K562 (cell line): ENCODE measurements around the gene LRRC61. TPM values are rescaled to one million over a fixed set of nuclear protein-coding genes. Genes with fewer than 3 reads are reported as not detected.
A peak's percentile ranks its signal among the peaks of the same experiment; 100 is the strongest.
"Not testable (repeated sequence)": the region's sequence is repeated elsewhere in the genome, so short reads cannot be mapped to it uniquely, and the experiment has no call there.

Experiments
- ATAC-seq: fragments of 200-7000 bp; cut with Tn5 transposase; 3 replicates; pipeline ENCODE4 v1.9.1; 2020; ENCODE audit warnings: moderate library complexity
- BruUV-seq: library from RNA; stranded (reverse); fragments of 400-500 nt; replicated peaks from 2 replicates; lab custom pipeline; 2021; lab: Mats Ljungman, UMichigan
- CTCF ChIA-PET: fragments of 300-600 bp; formaldehyde crosslinking; extraction: SDS; loops from one replicate; lab custom pipeline; 2021; ENCODE audit warnings: low intra/inter-chr PET ratio; lab: Yijun Ruan, JAX
- POLR2A ChIA-PET: fragments of 300-600, 350-650 bp; sonication (Branson Sonifier 250); formaldehyde crosslinking; extraction: SDS; loops from one replicate; lab custom pipeline; 2021; ENCODE audit warnings: antibody characterized with exemption, inconsistent platforms; lab: Yijun Ruan, JAX
- DNase-seq, 4 experiments: peaks; one replicate each; pipeline versions ENCODE4 v3.0.0 to v3.0.0-alpha.2; 2011 to 2018; ENCODE audit warnings: low spot score in 3 of 4, mixed read lengths in 3 of 4; ENCODE audit errors: extremely low read depth in 1 of 4
- FAIRE-seq: peaks from 2 replicates; lab custom pipeline; 2011; peaks lifted over from hg19 to GRCh38; lab: Jason Lieb, UNC
- H2AFZ ChIP-seq: 2 replicates; pipeline ENCODE4 v1.6.0; 2011; ENCODE audit warnings: low read depth, low read length, control low read depth, inconsistent platforms
- H3K27ac ChIP-seq: fragments of 200-600 bp; 3 replicates; pipeline ENCODE4 v1.8.0; 2011; ENCODE audit warnings: low read depth, mild to moderate bottlenecking, control low read depth, inconsistent platforms, low read length, moderate library complexity, mixed read lengths; ENCODE audit errors: extremely low read depth
- H3K27me3 ChIP-seq, 2 experiments: fragments of 300-600 bp in 1 of 2; 2 replicates in 1 of 2; 3 replicates in 1 of 2; pipeline versions ENCODE4 v1.6.0 to v1.8.0; 2011; ENCODE audit warnings: inconsistent platforms in 2 of 2, low read length in 2 of 2, mild to moderate bottlenecking in 1 of 2, mixed read lengths in 1 of 2, moderate library complexity in 1 of 2; ENCODE audit not compliant: control insufficient read depth in 2 of 2, insufficient read depth in 2 of 2
- H3K36me3 ChIP-seq: fragments of 300-600 bp; 3 replicates; pipeline ENCODE4 v1.8.0; 2011; ENCODE audit warnings: mild to moderate bottlenecking, low read length, inconsistent platforms; ENCODE audit not compliant: control insufficient read depth, insufficient read depth
- H3K4me1 ChIP-seq, 2 experiments: fragments of 200-600 bp in 1 of 2; replicated peaks in 1 of 2; 2 replicates in 1 of 2; 3 replicates in 1 of 2; pipeline versions ENCODE4 v1.5.1 to v1.8.0; 2011; ENCODE audit warnings: inconsistent platforms in 2 of 2, low read length in 2 of 2, mild to moderate bottlenecking in 1 of 2, mixed read lengths in 1 of 2, moderate library complexity in 1 of 2; ENCODE audit not compliant: control insufficient read depth in 2 of 2, insufficient read depth in 2 of 2
- H3K4me2 ChIP-seq: 2 replicates; pipeline ENCODE4 v1.6.1; 2011; ENCODE audit warnings: low read length, control low read depth, inconsistent platforms, mixed read lengths; ENCODE audit not compliant: insufficient read depth
- H3K4me3 ChIP-seq: fragments of 200-600 bp; sonication (generic), shearing (Covaris generic); 2 replicates; pipeline ENCODE4 v1.5.1; 2016; ENCODE audit warnings: control low read depth, inconsistent platforms
- H3K79me2 ChIP-seq: fragments of 200-600 bp; 3 replicates; pipeline ENCODE4 v1.8.0; 2011; ENCODE audit warnings: low read length, inconsistent platforms; ENCODE audit not compliant: control insufficient read depth, insufficient read depth
- H3K9ac ChIP-seq, 2 experiments: 2 replicates each; pipeline versions ENCODE4 v1.6.0 to v1.6.1; 2011; ENCODE audit warnings: low read depth in 2 of 2, low read length in 2 of 2, control low read depth in 1 of 2, inconsistent platforms in 1 of 2, mild to moderate bottlenecking in 1 of 2, mixed read lengths in 1 of 2; ENCODE audit not compliant: insufficient read depth in 1 of 2
- H3K9me1 ChIP-seq: one replicate; pipeline ENCODE4 v1.6.0; 2011; ENCODE audit warnings: inconsistent platforms, mild to moderate bottlenecking, low read length, moderate library complexity; ENCODE audit not compliant: control insufficient read depth, insufficient read depth
- H3K9me3 ChIP-seq: replicated peaks from 2 replicates; pipeline ENCODE4 v1.5.1; 2011; ENCODE audit warnings: low read depth, low read length, inconsistent platforms; ENCODE audit not compliant: control insufficient read depth, insufficient read depth
- H4K20me1 ChIP-seq: replicated peaks from 2 replicates; pipeline ENCODE4 v1.6.1; 2011; ENCODE audit warnings: low read length, inconsistent platforms, mixed read lengths; ENCODE audit not compliant: control insufficient read depth, insufficient read depth
- CEBPB ChIP-seq: fragments of 450-650 bp; IDR thresholded peaks from 2 replicates; pipeline ENCODE4 v1.6.1; 2016; ENCODE audit warnings: missing genetic modification characterization, missing compliant biosample characterization
- CEBPG ChIP-seq, 3 experiments: fragments of 200-800 bp in 1 of 3; sonication (Bioruptor generic) in 1 of 3; sonication (generic) in 1 of 3; formaldehyde crosslinking in 1 of 3; IDR thresholded peaks in 2 of 3; conservative IDR thresholded peaks in 1 of 3; 2 replicates each; pipeline versions ENCODE4 v1.6.1 to v1.8.0; 2016 to 2022; ENCODE audit warnings: missing compliant biosample characterization in 2 of 3, missing genetic modification characterization in 2 of 3, mild to moderate bottlenecking in 1 of 3, missing genetic modification reagents in 1 of 3
- WGBS: fragments of 100-300 bp; shearing (Covaris generic); methylation state at CpG from one replicate; pipeline ENCODE4 v1.1.6; 2016; ENCODE audit warnings: low coverage, mixed read lengths; ENCODE audit not compliant: insufficient coverage; ENCODE audit errors: missing lambda C conversion rate; 5-methylcytosine and 5-hydroxymethylcytosine counted together
- in situ Hi-C: fragments of 300-500 bp; cut with MboI; formaldehyde crosslinking; loops from 4 replicates; pipeline ENCODE4 v1.15.0; 2018; ENCODE audit warnings: inconsistent platforms, mixed read lengths
- intact Hi-C: fragments of 100-400 bp; cut with micrococcal nuclease; formaldehyde crosslinking; loops from 2 replicates; pipeline ENCODE4 v1.14.2; 2022
- polyA plus RNA-seq, 8 experiments: library from polyadenylated mRNA; depleted of rRNA in 4 of 8; stranded (reverse) in 5 of 8; unstranded in 3 of 8; fragments of >200 nt; fragmentation: Nextera tagmentation in 2 of 8; fragmentation: Illumina TruSeq in 1 of 8; extraction: Ambion mirVana in 2 of 8; extraction: Trizol in 1 of 8; gene quantifications; 2 replicates each; pipeline versions ENCODE4 v1.2.1 to v1.2.3, GENCODE V29; 2011 to 2014; ENCODE audit warnings: inconsistent platforms in 1 of 8, missing spikeins in 1 of 8
- total RNA-seq, 7 experiments: library from RNA; depleted of rRNA in 6 of 7; stranded (reverse); fragments of >200 nt in 6 of 7; fragmentation: Illumina TruSeq in 2 of 7; extraction: Trizol in 2 of 7; gene quantifications; 2 replicates each; pipeline versions ENCODE4 v1.2.1 to v1.2.3, GENCODE V29; 2011 to 2021; ENCODE audit warnings: low replicate concordance in 1 of 7

Gene LRRC61
- total and polyA plus RNA-seq, 9 of the 15 experiments (the other 6 are each of a cell fraction or from before 2014, with no cell fraction given), result 1.3 to 55.2 (median 35.2) TPM

DNA sequence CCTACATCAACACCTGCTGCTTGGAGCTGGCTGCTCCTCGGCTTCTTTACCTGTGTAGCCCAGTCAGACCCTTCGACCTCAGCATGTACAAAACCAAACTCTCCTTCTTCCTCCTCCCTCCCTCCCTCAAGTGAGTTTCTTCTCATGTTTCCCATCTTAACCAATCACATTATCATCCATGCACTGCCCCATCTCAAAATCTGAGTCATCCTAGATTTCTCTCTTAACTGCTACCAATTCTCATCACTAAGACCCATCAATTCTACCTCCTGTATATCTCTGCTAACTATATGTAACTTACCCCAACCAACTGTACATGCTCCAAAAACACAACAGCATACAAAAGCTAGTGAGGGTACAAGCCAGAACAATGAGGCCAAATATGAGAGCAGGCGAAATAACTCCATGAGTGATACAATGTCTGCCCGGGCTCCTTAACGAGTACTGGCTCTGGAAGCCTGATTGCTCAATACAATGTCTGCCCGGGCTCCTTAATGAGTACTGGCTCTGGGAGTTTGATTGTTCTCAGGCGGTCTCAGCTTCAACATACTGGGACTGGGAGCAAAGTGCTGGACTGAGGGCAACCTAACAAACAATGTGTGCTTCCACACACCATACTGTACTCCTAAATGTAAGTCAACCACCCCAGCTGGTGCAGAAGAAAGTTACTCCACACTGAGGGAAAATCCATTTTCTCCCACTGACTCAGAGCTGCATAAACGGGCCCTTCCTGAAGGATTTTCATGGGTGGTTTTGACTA is 18.5 kb upstream of the LRRC61 start:
- Histone ChIP-seq H3K27ac (peak overlapping the region; percentile 72; the same call in 2 of the 3 replicates), H3K79me2 (peaks cover 11% of the 10 kb centered on the region; the same call in 2 of the 3 replicates), H3K4me2 (peak overlapping the region; percentile 50; the same call in 1 of the 2 replicates), H3K9ac (peak overlapping the region; percentile 36 to 80; a peak in 2 of 4 replicates), H2AFZ (peak overlapping the region; percentile 79), H3K4me1 (peaks cover 5 to 28% of the 10 kb centered on the region in 2 experiments; a peak in 4 of 5 replicates)
- intact Hi-C loops; BruUV-seq; CTCF ChIA-PET; H3K27me3 ChIP-seq; FAIRE-seq; in situ Hi-C loops; H3K4me3 ChIP-seq; H4K20me1 ChIP-seq; H3K36me3 ChIP-seq; H3K9me1 ChIP-seq; H3K9me3 ChIP-seq; TF ChIP-seq CEBPG (CRISPR knock-in tag; IDR thresholded peaks at IDR 0.05): not testable (repeated sequence)
- ATAC-seq, result peak; percentile 46
- POLR2A ChIA-PET, result interaction anchor here (0.5 to 1.0 kb wide), 2 partner anchors 13 to 47 kb away, joined by 3 to 4 read pairs; no protein-coding TSS in a partner anchor
- peak in 1 of 2 experiments; percentile 58; a peak in 1 of 4 replicates for TF ChIP-seq CEBPG (tag; conservative IDR thresholded peaks at IDR 0.05 in 1 of 2, IDR thresholded peaks at IDR 0.05 in 1 of 2)
- peak; percentile 82 for TF ChIP-seq CEBPB (tag)
- 35% methylated on average over 5 of the region's 8 CpGs for WGBS
- DNase-seq, result peak in 1 of 4 experiments; percentile 1
